Left ventricle myocardium superior (tissue), 1 donor: Measurements from ENCODE around the gene STK11. TPM values are rescaled to one million over a fixed set of nuclear protein-coding genes. Genes with fewer than 3 reads are reported as not detected.
A peak's percentile ranks its signal among the peaks of the same experiment; 100 is the strongest.

ENCODE experiments used
- ATAC-seq: fragments of 200-7000 bp; cut with Tn5 transposase; one replicate; pipeline ENCODE4 v1.9.1; 2020; ENCODE audit warnings: mild to moderate bottlenecking, moderate library complexity
- DNase-seq: peaks from one replicate; pipeline ENCODE4 v3.0.0-alpha.2; 2020
- intact Hi-C: fragments of 100-400 bp; cut with micrococcal nuclease; formaldehyde crosslinking; loops from one replicate; pipeline ENCODE4 v1.11.0; 2022
- total RNA-seq: library from RNA; stranded (reverse); fragmentation: NEBNext Ultra II Directional; extraction: Animal tissue kit (Norgen Biotek cat#: 25700); gene quantifications from one replicate; pipeline ENCODE4 v1.2.1, GENCODE V29; 2021
- donor health status: DM: no; HTN: yes; CAD: no; lungs with severe emphysema.

The STK11 gene
- total RNA-seq, 1 donor from 2014 or later, result 66.2 TPM

DNA sequence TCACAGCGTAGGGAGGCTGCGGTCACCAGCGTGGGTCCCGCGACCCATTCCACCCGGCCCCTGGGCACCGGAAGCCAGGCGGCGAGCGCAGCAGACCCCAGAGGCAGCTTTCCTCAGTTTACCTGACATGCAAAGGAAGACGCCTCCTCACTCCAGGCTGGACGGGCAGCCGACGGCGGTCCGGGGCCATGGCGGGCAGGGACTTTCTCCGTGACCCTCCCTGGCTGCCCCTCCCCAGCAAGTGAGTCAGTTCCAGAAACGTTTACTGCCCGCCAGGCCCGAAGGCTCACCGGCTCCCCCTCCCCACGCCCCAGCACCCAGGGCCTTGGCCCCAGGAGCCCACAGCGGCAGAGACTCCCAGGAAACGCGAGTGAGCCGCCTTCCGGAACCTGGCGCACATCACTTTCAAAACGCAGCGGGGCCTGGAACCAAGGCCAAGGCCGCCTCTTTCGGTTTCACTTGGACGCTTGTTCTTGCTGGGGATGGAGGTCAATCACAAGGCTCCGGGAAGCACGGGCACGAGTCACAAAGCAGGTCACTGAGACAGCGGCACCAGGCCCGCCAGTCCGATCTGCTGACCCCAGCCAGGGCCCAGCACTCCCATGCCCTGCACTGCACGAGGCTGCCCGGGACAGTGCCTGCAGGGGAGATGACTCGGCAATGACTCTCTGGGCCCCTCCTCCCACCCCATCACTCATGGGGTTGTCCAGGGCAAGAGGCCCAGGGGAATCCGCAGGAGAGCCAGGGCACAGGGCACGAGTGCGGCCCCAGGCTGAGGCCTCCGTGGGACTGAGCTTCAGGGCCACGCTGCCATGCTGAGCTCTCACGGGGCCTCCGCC, 36.8 kb upstream of the STK11 start:
- DNase-seq (no peak), ATAC-seq (no peak)
- intact Hi-C loops, result no loop called here

GRCh38 chr19:1169411-1169791, 36.2 kb upstream of the STK11 start:
- intact Hi-C loops, result no loop called here
- no peak for ATAC-seq

DNA sequence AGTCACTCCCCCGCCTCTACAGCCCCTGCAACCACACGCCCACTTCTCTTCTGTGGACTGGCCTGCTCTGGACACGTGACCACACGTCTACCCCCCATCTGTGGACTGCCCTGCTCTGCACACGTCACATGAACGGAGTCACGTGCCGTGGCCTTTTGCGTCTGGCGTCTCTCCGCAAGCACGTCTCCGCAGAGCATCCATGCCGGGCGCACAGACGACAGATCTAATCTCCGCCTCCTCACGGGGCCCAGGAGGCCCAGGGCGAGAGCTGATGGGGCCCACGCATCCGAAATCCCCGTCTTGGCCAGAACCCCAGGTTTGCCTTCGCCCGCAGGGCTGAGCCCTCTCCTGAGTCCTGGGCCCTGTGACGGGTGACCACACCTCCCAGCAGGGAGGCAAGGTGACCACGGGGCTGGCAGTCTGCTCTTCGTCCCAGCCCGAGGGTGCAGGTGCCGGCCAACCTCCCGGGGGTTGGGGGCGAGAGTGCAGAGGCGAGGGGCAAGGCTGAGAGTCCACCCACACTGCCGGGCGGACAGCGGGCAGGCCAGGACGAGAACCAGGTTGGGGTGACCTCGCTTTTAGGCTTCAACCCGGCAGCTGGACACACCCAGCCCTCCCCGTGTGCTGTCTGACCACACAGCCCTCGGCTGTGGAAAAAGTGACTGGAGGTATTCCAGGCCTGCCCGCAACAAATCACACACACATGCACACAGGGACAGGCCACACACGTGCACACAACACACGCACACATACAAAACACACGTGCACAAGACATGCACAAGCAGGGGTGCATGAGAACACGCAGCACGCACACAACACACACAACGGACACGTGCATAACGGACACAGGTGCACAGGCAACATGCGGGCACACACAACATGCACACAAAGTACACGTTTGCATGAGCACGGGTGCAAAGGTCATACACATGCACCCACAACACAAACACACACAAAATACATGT, 35.4 kb upstream of the STK11 start:
- intact Hi-C loops, result no loop called here
- DNase-seq (peak; percentile 55), ATAC-seq (peak; percentile 2)

More at GRCh38 chr19:1169411-1169791, 36.2 kb upstream of the STK11 start:
- no peak for DNase-seq

GRCh38 chr19:1170938-1171754, 34.4 kb upstream of the STK11 start:
- intact Hi-C loops, result no loop called here
- DNase-seq (no peak), ATAC-seq (no peak)

DNA sequence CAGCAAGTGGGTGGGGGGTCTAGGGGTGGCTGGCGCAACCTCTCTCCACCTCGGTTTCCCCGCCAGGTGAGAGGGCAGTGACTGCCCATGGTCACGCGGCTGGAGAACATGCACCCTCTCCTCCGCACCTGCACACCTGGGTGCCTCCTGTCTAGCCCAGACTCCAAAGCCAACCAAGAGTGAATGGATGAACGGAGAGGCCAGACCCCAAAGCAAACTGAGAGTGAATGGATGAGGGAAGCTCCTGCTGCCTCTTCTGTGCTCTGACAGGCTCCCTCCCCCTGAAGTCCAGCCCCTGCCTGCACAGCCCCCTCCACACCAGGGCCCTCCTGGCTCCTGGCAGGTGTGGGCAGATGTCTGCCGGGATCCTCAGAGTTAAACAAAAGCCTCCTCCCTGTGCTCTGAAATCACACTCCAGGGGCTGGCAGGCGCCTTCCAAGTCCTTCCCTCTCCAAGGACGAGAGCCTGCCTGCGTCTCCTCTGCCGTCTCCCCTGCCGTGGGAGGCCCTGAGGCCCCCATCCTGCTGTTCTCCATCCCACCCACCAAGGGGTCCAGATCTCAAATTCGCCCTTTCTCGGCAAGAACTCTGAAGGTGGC, 33.7 kb upstream of the STK11 start:
- ATAC-seq (no peak), DNase-seq (no peak)
- intact Hi-C loops, result no loop called here

DNA sequence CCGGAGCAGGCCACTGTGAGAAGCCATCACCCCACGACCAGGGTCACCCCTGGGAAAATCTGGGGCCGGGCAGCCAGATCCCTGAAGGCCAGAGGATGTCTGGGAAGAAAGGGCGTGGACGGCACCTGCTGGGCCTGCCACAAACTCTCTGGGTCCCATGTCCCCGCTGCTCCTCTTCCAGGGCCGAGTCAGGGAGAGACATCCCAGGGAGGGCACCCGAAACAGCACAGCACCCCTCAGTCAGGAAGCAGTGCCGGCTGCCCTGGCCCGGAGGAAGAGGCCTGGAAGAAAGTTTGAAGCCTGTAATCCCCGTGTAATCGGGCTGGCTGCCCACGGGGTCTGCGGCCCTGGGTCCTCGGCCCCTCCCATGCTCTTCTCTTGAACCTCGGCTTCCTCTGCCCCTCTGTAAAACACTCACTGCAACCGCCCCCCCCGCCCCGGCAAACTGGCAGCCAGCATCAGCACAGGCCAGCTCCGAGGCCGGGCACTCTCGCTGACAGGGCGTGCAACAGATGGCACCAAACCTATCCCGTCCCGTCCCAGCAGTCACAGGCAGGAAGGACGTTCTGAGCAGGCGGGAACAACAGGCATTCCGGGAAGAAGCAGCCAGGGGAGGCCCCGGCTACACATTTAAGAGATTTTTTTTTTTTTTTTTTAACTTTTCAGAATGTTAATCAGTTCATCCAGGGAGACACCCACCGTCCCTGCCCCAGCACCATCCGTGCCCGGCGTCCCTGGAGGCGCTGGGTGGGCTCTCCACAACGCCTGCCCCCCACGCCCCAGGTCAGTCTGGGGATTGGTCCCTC, 33.0 kb upstream of the STK11 start:
- ATAC-seq, result peak; percentile 60
- DNase-seq, result peak; percentile 66
- intact Hi-C loops, result no loop called here

GRCh38 chr19:1173159-1173844, 32.3 kb upstream of the STK11 start:
- ATAC-seq, result peak; percentile 13

GRCh38 chr19:1173845-1174809, 31.5 kb upstream of the STK11 start, which contains the start of gene SBNO2:
Gene SBNO2, minus strand, starts transcription at chr19:1174268. Its CDS starts 19,992 bp downstream, at chr19:1154276.
- intact Hi-C loops, result no loop called here
- DNase-seq (peak; percentile 93), ATAC-seq (peak; percentile 84)

More at GRCh38 chr19:1173159-1173844, 32.3 kb upstream of the STK11 start:
- peak; percentile 42 for DNase-seq
- intact Hi-C loops, result no loop called here

- intact Hi-C loops, result no loop called here
- DNase-seq (no peak), ATAC-seq (no peak)
These were observed 28.1 kb upstream of the STK11 start for GRCh38 chr19:1177322-1178114.

DNA sequence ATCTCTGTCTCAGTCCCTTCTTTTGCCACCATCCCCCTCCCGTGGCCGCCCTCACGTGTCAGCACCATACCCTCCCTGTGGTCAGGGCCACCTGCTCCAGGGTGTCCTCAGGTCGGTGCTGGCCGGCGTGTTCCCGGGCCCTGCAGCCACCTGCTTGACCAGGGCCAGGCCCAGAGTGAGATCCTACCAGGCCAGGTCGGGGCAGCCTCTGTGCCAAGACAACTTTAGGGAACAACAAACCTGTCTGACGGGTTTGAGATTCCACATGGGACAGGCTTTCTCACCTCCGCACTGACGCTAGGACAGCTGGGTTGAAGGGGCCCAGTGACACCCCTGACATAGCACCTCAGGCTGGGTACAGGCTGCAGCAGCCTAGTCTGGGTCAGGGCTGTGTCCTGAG, 24.0 kb upstream of the STK11 start:
- no peak for DNase-seq
- intact Hi-C loops, result no loop called here
- ATAC-seq, result no peak

GRCh38 chr19:1182068-1182467, 23.5 kb upstream of the STK11 start:
- ATAC-seq (no peak), DNase-seq (no peak)
- intact Hi-C loops, result no loop called here

DNA sequence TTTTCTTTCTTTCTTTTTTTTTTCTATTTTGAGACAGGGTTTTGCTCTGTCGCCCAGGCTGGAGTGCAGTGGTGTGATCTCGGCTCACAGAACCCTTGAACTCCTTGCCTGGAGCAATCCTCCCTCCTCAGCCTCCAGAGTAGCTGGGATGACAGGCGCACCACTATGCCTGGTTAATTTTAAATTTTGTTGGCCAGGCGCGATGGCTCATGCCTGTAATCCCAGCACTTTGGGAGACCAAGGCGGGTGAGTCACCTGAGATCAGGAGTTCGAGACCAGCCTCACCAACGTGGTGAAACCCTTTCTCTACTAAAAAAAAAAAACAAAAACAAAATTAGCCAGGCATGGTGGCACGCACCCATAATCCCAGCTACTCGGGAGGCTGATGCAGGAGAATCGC, 22.9 kb upstream of the STK11 start:
- DNase-seq (no peak), ATAC-seq (no peak)
- intact Hi-C loops, result no loop called here

GRCh38 chr19:1183543-1184172, 21.9 kb upstream of the STK11 start:
- intact Hi-C loops, result no loop called here
- no peak for ATAC-seq
- DNase-seq, result no peak

DNA sequence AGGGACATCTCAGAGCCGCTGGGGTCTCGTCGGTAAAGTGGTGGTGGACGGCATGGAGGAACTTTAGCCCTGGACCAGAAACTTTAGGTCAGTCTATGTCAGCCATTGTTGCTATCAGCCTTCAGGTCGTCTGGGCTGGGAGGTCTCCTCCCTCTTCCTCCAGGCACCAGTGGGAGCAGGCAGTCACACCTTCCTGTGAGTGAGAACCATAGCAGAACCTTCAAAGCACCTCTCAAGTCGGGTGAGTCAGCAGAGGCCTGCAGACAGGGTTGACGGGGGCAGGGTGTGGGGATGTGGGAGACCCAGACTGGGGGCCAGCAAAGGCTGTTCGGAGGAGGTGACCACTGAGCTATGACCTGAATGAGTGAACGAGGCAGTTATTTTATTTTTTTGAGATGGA, 16.2 kb upstream of the STK11 start:
- ATAC-seq, result no peak
- intact Hi-C loops, result no loop called here

GRCh38 chr19:1199531-1199930, 6.0 kb upstream of the STK11 start:
- ATAC-seq (no peak), DNase-seq (no peak)
- intact Hi-C loops, result loop anchor here (10.0 kb wide), 1 partner anchor 85 kb away; no protein-coding TSS in a partner anchor

More for the DNA sequence above, 16.2 kb upstream of the STK11 start:
- no peak for DNase-seq
